NCI-H82 treated with DMSO at 0.1 percent for 48 hours (cell line): ENCODE data around the gene SYDE1.

Source experiments
- DNase-seq: peaks from one replicate; lab custom pipeline; 2025; ENCODE audit not compliant: unreplicated experiment; lab: John Stamatoyannopoulos, UW

The SYDE1 gene

GRCh38 chr19:15108145-15108844, 1.1 kb downstream of the SYDE1 start:
- DNase-seq: no peak

- no peak for DNase-seq
These were observed 1.9 kb downstream of the SYDE1 start for GRCh38 chr19:15108845-15109767.

- DNase-seq: no peak
These were observed 2.7 kb downstream of the SYDE1 start for GRCh38 chr19:15109768-15110417.

- DNase-seq: no peak
These were observed 3.2 kb downstream of the SYDE1 start for GRCh38 chr19:15110418-15110815.

GRCh38 chr19:15111758-15112157, 4.6 kb downstream of the SYDE1 start:
- DNase-seq: no peak

GRCh38 chr19:15112385-15112784, 5.2 kb downstream of the SYDE1 start:
- no peak for DNase-seq

GRCh38 chr19:15113245-15114152, 6.3 kb downstream of the SYDE1 start:
- no peak for DNase-seq

GRCh38 chr19:15114153-15114540, 6.9 kb downstream of the SYDE1 start:
- DNase-seq: no peak

- DNase-seq: no peak
These were observed 7.9 kb downstream of the SYDE1 start for GRCh38 chr19:15115080-15115479.

- DNase-seq: no peak
These were observed 8.8 kb downstream of the SYDE1 start for GRCh38 chr19:15115762-15116615.

- no peak for DNase-seq
These were observed 9.7 kb downstream of the SYDE1 start for GRCh38 chr19:15116856-15117255.

- no peak for DNase-seq
These were observed 11.0 kb downstream of the SYDE1 start for GRCh38 chr19:15118248-15118647.

- no peak for DNase-seq
These were observed 11.7 kb downstream of the SYDE1 start for GRCh38 chr19:15118789-15119494.

- no peak for DNase-seq
These were observed 13.2 kb downstream of the SYDE1 start for GRCh38 chr19:15120135-15121026.

GRCh38 chr19:15122331-15123030, 15.3 kb downstream of the SYDE1 start:
- DNase-seq: no peak

- no peak for DNase-seq
These were observed 16.1 kb downstream of the SYDE1 start for GRCh38 chr19:15123031-15123890.

GRCh38 chr19:15123900-15124299, 16.7 kb downstream of the SYDE1 start:
- no peak for DNase-seq
